C4-2B (cell line): Measurements from ENCODE around the gene ERICH6.

Source experiments
- H3K27ac ChIP-seq: fragments of 450-650 bp; 2 replicates; pipeline ENCODE4 v1.5.1; 2017
- CTCF ChIP-seq: fragments of 450-650 bp; conservative IDR thresholded peaks from 2 replicates; pipeline ENCODE4 v1.5.1; 2017; ENCODE audit warnings: mild to moderate bottlenecking
- ZFX ChIP-seq: fragments of 450-650 bp; IDR thresholded peaks from 2 replicates; pipeline ENCODE4 v1.6.1; 2017

Gene ERICH6

DNA sequence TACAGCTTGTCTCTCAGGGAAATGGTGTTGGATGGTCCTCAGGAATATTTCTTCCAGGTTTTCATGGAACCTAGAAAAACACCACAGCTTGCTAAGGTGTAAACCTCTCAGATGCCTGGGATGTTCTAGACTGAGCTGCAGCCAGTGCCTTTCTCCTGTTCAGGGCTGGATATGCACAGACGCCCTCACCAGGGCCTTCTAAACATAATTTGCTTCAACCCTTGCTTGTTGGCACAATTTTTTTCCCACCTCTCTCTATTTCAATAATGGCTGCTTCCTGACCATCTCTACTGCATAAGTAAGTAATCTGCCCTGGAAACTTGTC, 31.0 kb upstream of the ERICH6 start:
- no peak overlapping the region for H3K27ac ChIP-seq
- TF ChIP-seq ZFX (no peak), CTCF (no peak)

- TF ChIP-seq CTCF (no peak), ZFX (no peak)
- no peak overlapping the region for H3K27ac ChIP-seq
These were observed 30.4 kb upstream of the ERICH6 start for GRCh38 chr3:150733936-150734794.

- no peak overlapping the region for H3K27ac ChIP-seq
- TF ChIP-seq ZFX (no peak), CTCF (no peak)
These were observed 29.7 kb upstream of the ERICH6 start for GRCh38 chr3:150733373-150733935.

GRCh38 chr3:150729682-150730360, 26.1 kb upstream of the ERICH6 start:
- H3K27ac ChIP-seq = no peak overlapping the region
- TF ChIP-seq ZFX (no peak), CTCF (no peak)

- no peak overlapping the region; the same call in 1 of the 2 replicates for H3K27ac ChIP-seq
These were observed 24.2 kb upstream of the ERICH6 start for GRCh38 chr3:150727653-150728502.

GRCh38 chr3:150725548-150725947, 21.8 kb upstream of the ERICH6 start:
- TF ChIP-seq CTCF (no peak), ZFX (no peak)
- H3K27ac ChIP-seq = no peak overlapping the region

More at GRCh38 chr3:150727653-150728502, 24.2 kb upstream of the ERICH6 start:
- no peak for TF ChIP-seq CTCF
- TF ChIP-seq ZFX = no peak
